BLaER1 (cell line): Measurements from ENCODE around the gene PIP4K2B.

Source experiments
- H3K27ac ChIP-seq: shearing (Covaris generic); formaldehyde crosslinking; 2 replicates; pipeline ENCODE4 v1.8.1; 2022
- H3K27me3 ChIP-seq: shearing (Covaris generic); formaldehyde crosslinking; 2 replicates; pipeline ENCODE4 v1.8.1; 2022
- H3K36me3 ChIP-seq: shearing (Covaris generic); formaldehyde crosslinking; 2 replicates; pipeline ENCODE4 v1.8.1; 2022
- H3K4me1 ChIP-seq: shearing (Covaris generic); formaldehyde crosslinking; 2 replicates; pipeline ENCODE4 v1.8.1; 2022
- H3K4me2 ChIP-seq: shearing (Covaris generic); formaldehyde crosslinking; 2 replicates; pipeline ENCODE4 v1.8.1; 2022
- H3K4me3 ChIP-seq: shearing (Covaris generic); formaldehyde crosslinking; 2 replicates; pipeline ENCODE4 v1.8.1; 2022
- H3K9ac ChIP-seq: shearing (Covaris generic); formaldehyde crosslinking; 2 replicates; pipeline ENCODE4 v1.8.1; 2022
- H3K9me3 ChIP-seq: shearing (Covaris generic); formaldehyde crosslinking; 2 replicates; pipeline ENCODE4 v1.8.1; 2022
- H4K20me1 ChIP-seq: shearing (Covaris generic); formaldehyde crosslinking; 2 replicates; pipeline ENCODE4 v1.8.1; 2022
- Cebpa-rat ChIP-seq: shearing (Covaris generic); IDR thresholded peaks from 2 replicates; pipeline ENCODE4 v1.8.1; 2022

The PIP4K2B gene

GRCh38 chr17:38799501-38800236, at the start of gene PIP4K2B:
TSS of gene PIP4K2B (minus strand) at chr17:38799556. CDS start at chr17:38799424, 132 bp downstream.
- no peaks in the 10 kb centered on the region for H3K9me3 ChIP-seq
- H3K27ac ChIP-seq = peak within 1 kb of the TSS; percentile 96
- peak within 1 kb of the TSS; percentile 94 for H3K9ac ChIP-seq
- peak within 1 kb of the TSS; percentile 85 for H3K4me3 ChIP-seq
- peak within 1 kb of the TSS; percentile 84 for H3K4me2 ChIP-seq
- peaks cover 51% of the 10 kb centered on the region for H4K20me1 ChIP-seq
- TF ChIP-seq Cebpa-rat = no peak
- no peaks in the 10 kb centered on the region for H3K27me3 ChIP-seq
- H3K36me3 ChIP-seq = peaks cover 51% of the 10 kb centered on the region
- peaks cover 65% of the 10 kb centered on the region for H3K4me1 ChIP-seq

GRCh38 chr17:38848557-38848891, 49.2 kb upstream of the PIP4K2B start:
- Histone ChIP-seq H3K27ac (no peak overlapping the region), H3K4me3 (no peak overlapping the region), H3K27me3 (no peaks in the 10 kb centered on the region), H3K4me2 (no peak overlapping the region), H3K9ac (no peak overlapping the region), H3K4me1 (peaks cover 30% of the 10 kb centered on the region), H3K9me3 (no peaks in the 10 kb centered on the region), H3K36me3 (peaks cover 71% of the 10 kb centered on the region), H4K20me1 (peaks cover 84% of the 10 kb centered on the region)
- no peak for TF ChIP-seq Cebpa-rat

GRCh38 chr17:38844261-38844757, 45.0 kb upstream of the PIP4K2B start:
- Histone ChIP-seq H3K27me3 (peaks cover 11% of the 10 kb centered on the region), H3K27ac (no peak overlapping the region), H3K4me2 (no peak overlapping the region), H3K4me3 (no peak overlapping the region), H3K4me1 (peaks cover 2% of the 10 kb centered on the region; the same call in 1 of the 2 replicates), H4K20me1 (peaks cover 44% of the 10 kb centered on the region), H3K9ac (no peak overlapping the region), H3K36me3 (peaks cover 34% of the 10 kb centered on the region), H3K9me3 (no peaks in the 10 kb centered on the region)
- no peak for TF ChIP-seq Cebpa-rat

GRCh38 chr17:38825762-38826247, 26.4 kb upstream of the PIP4K2B start:
- Histone ChIP-seq H3K36me3 (peaks cover 20% of the 10 kb centered on the region), H3K9ac (peak overlapping the region; percentile 87), H3K27me3 (no peaks in the 10 kb centered on the region), H4K20me1 (peaks cover 37% of the 10 kb centered on the region), H3K4me1 (peaks cover 21% of the 10 kb centered on the region), H3K27ac (peak overlapping the region; percentile 94), H3K9me3 (no peaks in the 10 kb centered on the region), H3K4me3 (peak overlapping the region; percentile 85), H3K4me2 (peak overlapping the region; percentile 85)
- no peak for TF ChIP-seq Cebpa-rat

- Histone ChIP-seq H3K4me1 (peaks cover 21% of the 10 kb centered on the region), H3K4me2 (peak within 1 kb of the TSS; percentile 96), H3K9me3 (no peaks in the 10 kb centered on the region), H3K4me3 (peak within 1 kb of the TSS; percentile 85), H3K36me3 (peaks cover 27% of the 10 kb centered on the region), H3K27me3 (no peaks in the 10 kb centered on the region), H3K9ac (peak within 1 kb of the TSS; percentile 87), H4K20me1 (peaks cover 43% of the 10 kb centered on the region), H3K27ac (peak within 1 kb of the TSS; percentile 94)
- TF ChIP-seq Cebpa-rat = no peak
These were observed 25.8 kb upstream of the PIP4K2B start, which contains the start of gene CWC25 for GRCh38 chr17:38824899-38825761. TSS of gene CWC25 (minus strand) at chr17:38825321. CDS start at chr17:38825183, 138 bp downstream.

- Histone ChIP-seq H3K9ac (no peak overlapping the region), H3K4me1 (no peaks in the 10 kb centered on the region), H4K20me1 (peaks cover 50% of the 10 kb centered on the region), H3K27ac (no peak overlapping the region), H3K27me3 (no peaks in the 10 kb centered on the region), H3K4me3 (no peak overlapping the region), H3K9me3 (no peaks in the 10 kb centered on the region), H3K36me3 (peaks cover 100% of the 10 kb centered on the region), H3K4me2 (no peak overlapping the region)
- no peak for TF ChIP-seq Cebpa-rat
These were observed 16.3 kb upstream of the PIP4K2B start for GRCh38 chr17:38815576-38816193.

GRCh38 chr17:38809828-38810227, 10.5 kb upstream of the PIP4K2B start:
- no peak overlapping the region for H3K4me3 ChIP-seq
- H3K27ac ChIP-seq = no peak overlapping the region
- TF ChIP-seq Cebpa-rat = no peak
- peaks cover 99% of the 10 kb centered on the region for H3K36me3 ChIP-seq
- H4K20me1 ChIP-seq = no peaks in the 10 kb centered on the region
- H3K4me2 ChIP-seq = no peak overlapping the region
- no peaks in the 10 kb centered on the region for H3K27me3 ChIP-seq
- no peak overlapping the region for H3K9ac ChIP-seq
- no peaks in the 10 kb centered on the region for H3K9me3 ChIP-seq
- H3K4me1 ChIP-seq = peaks cover 20% of the 10 kb centered on the region

GRCh38 chr17:38800237-38800760, 943 bp upstream of the PIP4K2B start:
- Histone ChIP-seq H3K27me3 (no peaks in the 10 kb centered on the region), H3K4me2 (peak overlapping the region; percentile 84), H3K36me3 (peaks cover 53% of the 10 kb centered on the region), H3K27ac (no peak overlapping the region), H4K20me1 (peaks cover 45% of the 10 kb centered on the region), H3K4me1 (peaks cover 70% of the 10 kb centered on the region), H3K9ac (peak overlapping the region; percentile 94), H3K9me3 (no peaks in the 10 kb centered on the region), H3K4me3 (peak overlapping the region; percentile 85)
- no peak for TF ChIP-seq Cebpa-rat
